Astrocyte of the cerebellum (primary cell): ENCODE data around the gene PDLIM7.

ENCODE experiments used
- DNase-seq: peaks from one replicate; pipeline ENCODE4 v3.0.0-alpha.2; 2011; ENCODE audit warnings: low read depth
- H3K4me3 ChIP-seq: 2 replicates; pipeline ENCODE4 v1.5.1; 2011; ENCODE audit warnings: mild to moderate bottlenecking, low read depth, low read length, moderate library complexity
- CTCF ChIP-seq: IDR thresholded peaks from 2 replicates; pipeline ENCODE4 v1.5.1; 2012; ENCODE audit warnings: low read length, low read depth, moderate library complexity, mild to moderate bottlenecking; ENCODE audit errors: missing control alignments
- in situ Hi-C: cut with HindIII; loops from 2 replicates; pipeline ENCODE4 v1.10.0; 2017; ENCODE audit warnings: low sequenced_read_pairs

Gene PDLIM7

GRCh38 chr5:177440211-177440989 lies 57.0 kb downstream of the PDLIM7 start:
- TF ChIP-seq CTCF, result no peak
- in situ Hi-C loops, result loop anchor here (5.0 kb wide), 2 partner anchors 33 to 78 kb away; partner anchors contain the start of gene F12
- H3K4me3 ChIP-seq, result no peak overlapping the region
- no peak for DNase-seq

- no peak for TF ChIP-seq CTCF
- no peak overlapping the region for H3K4me3 ChIP-seq
- no peak for DNase-seq
- in situ Hi-C loops, result loop anchor here (5.0 kb wide), 2 partner anchors 32 to 77 kb away; partner anchors contain the start of gene F12
These were observed 57.8 kb downstream of the PDLIM7 start for GRCh38 chr5:177439518-177440053.

GRCh38 chr5:177438468-177438867 lies 58.9 kb downstream of the PDLIM7 start:
- no peak for DNase-seq
- in situ Hi-C loops, result no loop called here
- no peak overlapping the region for H3K4me3 ChIP-seq
- no peak for TF ChIP-seq CTCF

- DNase-seq, result no peak
- TF ChIP-seq CTCF, result no peak
- no peak overlapping the region for H3K4me3 ChIP-seq
- in situ Hi-C loops, result no loop called here
These were observed 59.8 kb downstream of the PDLIM7 start for GRCh38 chr5:177437623-177438022.

GRCh38 chr5:177435847-177436536 lies 61.4 kb downstream of the PDLIM7 start:
- no peak overlapping the region for H3K4me3 ChIP-seq
- no peak for TF ChIP-seq CTCF
- in situ Hi-C loops, result no loop called here
- DNase-seq, result no peak

- no peak for TF ChIP-seq CTCF
- H3K4me3 ChIP-seq, result no peak overlapping the region
- DNase-seq, result no peak
- in situ Hi-C loops, result no loop called here
These were observed 62.3 kb downstream of the PDLIM7 start for GRCh38 chr5:177434942-177435738.
